Loucy (cell line): ENCODE data around the gene TUT4.

Experiments
- EZH2phosphoT487 ChIP-seq: fragments of 200-600 bp; IDR thresholded peaks from 2 replicates; pipeline ENCODE4 v1.6.1; 2018; ENCODE audit warnings: antibody characterized with exemption, mild to moderate bottlenecking, moderate library complexity, borderline replicate concordance
- TF ChIP-seq, protein P1 (sequence below): fragments of 200-600 bp; sonication (generic); conservative IDR thresholded peaks from 2 replicates; pipeline ENCODE4 v1.5.1; 2014; ENCODE audit warnings: mild to moderate bottlenecking, antibody characterized with exemption, low read length

DNA sequence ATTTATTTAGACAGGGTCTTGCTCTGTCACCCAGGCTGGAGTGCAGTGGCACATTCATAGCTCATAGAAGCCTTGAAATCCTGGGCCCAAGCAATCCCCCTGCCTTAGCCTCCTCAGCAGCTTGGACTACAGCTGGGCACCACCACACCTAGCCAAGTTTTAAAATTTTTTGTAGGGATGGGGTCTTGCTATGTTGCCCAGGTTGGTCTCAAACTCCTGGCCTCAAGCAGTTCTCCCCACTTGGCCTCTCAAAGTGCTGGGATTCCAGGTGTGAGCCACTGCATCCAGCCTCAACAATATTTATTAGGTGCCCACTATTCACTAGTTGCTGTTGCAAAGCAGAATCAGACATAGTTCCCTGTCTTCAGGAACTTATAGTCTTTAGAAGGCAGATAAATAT, 35.1 kb upstream of the TUT4 start:
- TF ChIP-seq, protein P1, sequence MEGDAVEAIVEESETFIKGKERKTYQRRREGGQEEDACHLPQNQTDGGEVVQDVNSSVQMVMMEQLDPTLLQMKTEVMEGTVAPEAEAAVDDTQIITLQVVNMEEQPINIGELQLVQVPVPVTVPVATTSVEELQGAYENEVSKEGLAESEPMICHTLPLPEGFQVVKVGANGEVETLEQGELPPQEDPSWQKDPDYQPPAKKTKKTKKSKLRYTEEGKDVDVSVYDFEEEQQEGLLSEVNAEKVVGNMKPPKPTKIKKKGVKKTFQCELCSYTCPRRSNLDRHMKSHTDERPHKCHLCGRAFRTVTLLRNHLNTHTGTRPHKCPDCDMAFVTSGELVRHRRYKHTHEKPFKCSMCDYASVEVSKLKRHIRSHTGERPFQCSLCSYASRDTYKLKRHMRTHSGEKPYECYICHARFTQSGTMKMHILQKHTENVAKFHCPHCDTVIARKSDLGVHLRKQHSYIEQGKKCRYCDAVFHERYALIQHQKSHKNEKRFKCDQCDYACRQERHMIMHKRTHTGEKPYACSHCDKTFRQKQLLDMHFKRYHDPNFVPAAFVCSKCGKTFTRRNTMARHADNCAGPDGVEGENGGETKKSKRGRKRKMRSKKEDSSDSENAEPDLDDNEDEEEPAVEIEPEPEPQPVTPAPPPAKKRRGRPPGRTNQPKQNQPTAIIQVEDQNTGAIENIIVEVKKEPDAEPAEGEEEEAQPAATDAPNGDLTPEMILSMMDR = no peak
- TF ChIP-seq EZH2phosphoT487 = no peak
